ENCODE data around the gene CCDC167. TPM values are rescaled to one million over a fixed set of nuclear protein-coding genes. Genes with fewer than 3 reads are reported as not detected.

The CCDC167 gene
- total RNA-seq, 1 donor from 2014 or later: 24.0 TPM

GRCh38 chr6:37460805-37461204 lies 38.9 kb downstream of the CCDC167 start:
- H3K9me3 Mint-ChIP-seq (ENCODE audit: unreplicated experiment): no peaks in the 10 kb centered on the region
- peaks cover 13% of the 10 kb centered on the region for H3K4me1 Mint-ChIP-seq (ENCODE audit: low read depth, unreplicated experiment)
- peaks cover 58% of the 10 kb centered on the region for H3K36me3 Mint-ChIP-seq (ENCODE audit: low read depth, unreplicated experiment)
- no peak overlapping the region for H3K4me2 ChIP-seq (ENCODE audit: low read length)
- no peak overlapping the region for H3K4me3 Mint-ChIP-seq (ENCODE audit: unreplicated experiment)
- no peak overlapping the region for H2AFZ ChIP-seq (ENCODE audit: low read depth, low read length)
- no peak overlapping the region for H3K4me3 ChIP-seq (ENCODE audit: insufficient read depth, low read depth, low read length)
- TF ChIP-seq EZH2 (IDR thresholded peaks at IDR 0.05; ENCODE audit: insufficient read depth, low read length): no peak
- no peaks in the 10 kb centered on the region for H3K27me3 Mint-ChIP-seq (ENCODE audit: low read depth, unreplicated experiment)
- no peaks in the 10 kb centered on the region for H3K9me3 ChIP-seq (ENCODE audit: insufficient read depth, low read depth, low read length)
- no peak overlapping the region for H3K9ac ChIP-seq (ENCODE audit: low read length)
- no peaks in the 10 kb centered on the region for H3K79me2 ChIP-seq (ENCODE audit: insufficient read depth, low read length)
- peaks cover 21% of the 10 kb centered on the region for H3K4me1 ChIP-seq (ENCODE audit: insufficient read depth, low read length)
- no peak overlapping the region for H3K27ac ChIP-seq (ENCODE audit: low read depth, low read length)
- no peak for DNase-seq (ENCODE audit: low read depth)
- FAIRE-seq: no peak
- peaks cover 27% of the 10 kb centered on the region for H3K36me3 ChIP-seq (ENCODE audit: insufficient read depth, low read length)
- no peaks in the 10 kb centered on the region for H3K27me3 ChIP-seq (ENCODE audit: insufficient read depth, low read length)
- no peaks in the 10 kb centered on the region for H4K20me1 ChIP-seq (ENCODE audit: insufficient read depth, low read length)
- no peak overlapping the region for H3K27ac Mint-ChIP-seq (ENCODE audit: unreplicated experiment)

- DNase-seq (ENCODE audit: low read depth) (no peak), FAIRE-seq (no peak)
- no peaks in the 10 kb centered on the region for H3K9me3 ChIP-seq (ENCODE audit: insufficient read depth, low read depth, low read length)
- H3K27me3 ChIP-seq (ENCODE audit: insufficient read depth, low read length): no peaks in the 10 kb centered on the region
- Mint-ChIP-seq H3K36me3 (ENCODE audit: low read depth, unreplicated experiment) (peaks cover 61% of the 10 kb centered on the region), H3K27me3 (ENCODE audit: low read depth, unreplicated experiment) (no peaks in the 10 kb centered on the region), H3K27ac (ENCODE audit: unreplicated experiment) (no peak overlapping the region), H3K4me1 (ENCODE audit: low read depth, unreplicated experiment) (peaks cover 13% of the 10 kb centered on the region), H3K9me3 (ENCODE audit: unreplicated experiment) (no peaks in the 10 kb centered on the region), H3K4me3 (ENCODE audit: unreplicated experiment) (no peak overlapping the region)
- no peak overlapping the region for H3K4me2 ChIP-seq (ENCODE audit: low read length)
- H3K9ac ChIP-seq (ENCODE audit: low read length): no peak overlapping the region
- H2AFZ ChIP-seq (ENCODE audit: low read depth, low read length): no peak overlapping the region
- peaks cover 27% of the 10 kb centered on the region for H3K36me3 ChIP-seq (ENCODE audit: insufficient read depth, low read length)
- H3K4me3 ChIP-seq (ENCODE audit: insufficient read depth, low read depth, low read length): no peak overlapping the region
- peaks cover 26% of the 10 kb centered on the region for H3K4me1 ChIP-seq (ENCODE audit: insufficient read depth, low read length)
- no peak overlapping the region for H3K27ac ChIP-seq (ENCODE audit: low read depth, low read length)
- no peaks in the 10 kb centered on the region for H4K20me1 ChIP-seq (ENCODE audit: insufficient read depth, low read length)
- TF ChIP-seq, protein P1, sequence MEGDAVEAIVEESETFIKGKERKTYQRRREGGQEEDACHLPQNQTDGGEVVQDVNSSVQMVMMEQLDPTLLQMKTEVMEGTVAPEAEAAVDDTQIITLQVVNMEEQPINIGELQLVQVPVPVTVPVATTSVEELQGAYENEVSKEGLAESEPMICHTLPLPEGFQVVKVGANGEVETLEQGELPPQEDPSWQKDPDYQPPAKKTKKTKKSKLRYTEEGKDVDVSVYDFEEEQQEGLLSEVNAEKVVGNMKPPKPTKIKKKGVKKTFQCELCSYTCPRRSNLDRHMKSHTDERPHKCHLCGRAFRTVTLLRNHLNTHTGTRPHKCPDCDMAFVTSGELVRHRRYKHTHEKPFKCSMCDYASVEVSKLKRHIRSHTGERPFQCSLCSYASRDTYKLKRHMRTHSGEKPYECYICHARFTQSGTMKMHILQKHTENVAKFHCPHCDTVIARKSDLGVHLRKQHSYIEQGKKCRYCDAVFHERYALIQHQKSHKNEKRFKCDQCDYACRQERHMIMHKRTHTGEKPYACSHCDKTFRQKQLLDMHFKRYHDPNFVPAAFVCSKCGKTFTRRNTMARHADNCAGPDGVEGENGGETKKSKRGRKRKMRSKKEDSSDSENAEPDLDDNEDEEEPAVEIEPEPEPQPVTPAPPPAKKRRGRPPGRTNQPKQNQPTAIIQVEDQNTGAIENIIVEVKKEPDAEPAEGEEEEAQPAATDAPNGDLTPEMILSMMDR (IDR thresholded peaks at IDR 0.05; ENCODE audit: insufficient read depth, low read depth, low read length): no peak
- no peak for TF ChIP-seq EZH2 (IDR thresholded peaks at IDR 0.05; ENCODE audit: insufficient read depth, low read length)
- no peaks in the 10 kb centered on the region for H3K79me2 ChIP-seq (ENCODE audit: insufficient read depth, low read length)
Observed at GRCh38 chr6:37459981-37460800, 39.5 kb downstream of the CCDC167 start.

- TF ChIP-seq, protein P1 (IDR thresholded peaks at IDR 0.05; ENCODE audit: insufficient read depth, low read depth, low read length): no peak
- TF ChIP-seq EZH2 (IDR thresholded peaks at IDR 0.05; ENCODE audit: insufficient read depth, low read length): no peak
- Histone ChIP-seq H3K79me2 (ENCODE audit: insufficient read depth, low read length) (no peaks in the 10 kb centered on the region), H3K36me3 (ENCODE audit: insufficient read depth, low read length) (peaks cover 19% of the 10 kb centered on the region), H3K27me3 (ENCODE audit: insufficient read depth, low read length) (no peaks in the 10 kb centered on the region), H4K20me1 (ENCODE audit: insufficient read depth, low read length) (no peaks in the 10 kb centered on the region), H3K27ac (ENCODE audit: low read depth, low read length) (peak overlapping the region; percentile 81), H3K4me2 (ENCODE audit: low read length) (peak overlapping the region; percentile 68), H3K9me3 (ENCODE audit: insufficient read depth, low read depth, low read length) (no peaks in the 10 kb centered on the region), H3K4me1 (ENCODE audit: insufficient read depth, low read length) (peaks cover 26% of the 10 kb centered on the region), H3K4me3 (ENCODE audit: insufficient read depth, low read depth, low read length) (no peak overlapping the region), H3K9ac (ENCODE audit: low read length) (peak overlapping the region; percentile 51), H2AFZ (ENCODE audit: low read depth, low read length) (no peak overlapping the region)
- FAIRE-seq: no peak
- no peaks in the 10 kb centered on the region for H3K27me3 Mint-ChIP-seq (ENCODE audit: low read depth, unreplicated experiment)
- peaks cover 59% of the 10 kb centered on the region for H3K36me3 Mint-ChIP-seq (ENCODE audit: low read depth, unreplicated experiment)
- peaks cover 13% of the 10 kb centered on the region for H3K4me1 Mint-ChIP-seq (ENCODE audit: low read depth, unreplicated experiment)
- H3K9me3 Mint-ChIP-seq (ENCODE audit: unreplicated experiment): no peaks in the 10 kb centered on the region
- peak; percentile 89 for DNase-seq (ENCODE audit: low read depth)
- H3K27ac Mint-ChIP-seq (ENCODE audit: unreplicated experiment): no peak overlapping the region
- H3K4me3 Mint-ChIP-seq (ENCODE audit: unreplicated experiment): no peak overlapping the region
Observed at GRCh38 chr6:37456816-37457560, 42.7 kb downstream of the CCDC167 start.
